GM20431 (cell line): ENCODE measurements around the gene IRF2BPL.

Experiments used
- in situ Hi-C: fragments of 300-500 bp; cut with MseI, MboI; formaldehyde crosslinking; loops from one replicate; pipeline ENCODE4 v1.15.0; 2020; ENCODE audit warnings: low sequenced_read_pairs; ENCODE audit not compliant: unreplicated experiment

The IRF2BPL gene

GRCh38 chr14:77018785-77019184 lies 9.7 kb downstream of the IRF2BPL start:
- in situ Hi-C loops: no loop called here

- in situ Hi-C loops: no loop called here
These were observed 10.8 kb downstream of the IRF2BPL start for GRCh38 chr14:77017666-77018065.

- in situ Hi-C loops: no loop called here
These were observed 13.8 kb downstream of the IRF2BPL start for GRCh38 chr14:77014734-77015133.

GRCh38 chr14:77014004-77014604 lies 14.4 kb downstream of the IRF2BPL start:
- in situ Hi-C loops: no loop called here

- in situ Hi-C loops: no loop called here
These were observed 16.2 kb downstream of the IRF2BPL start for GRCh38 chr14:77012193-77012765.

GRCh38 chr14:77011245-77011644 lies 17.3 kb downstream of the IRF2BPL start:
- in situ Hi-C loops: no loop called here

GRCh38 chr14:77009014-77009413 lies 19.5 kb downstream of the IRF2BPL start:
- in situ Hi-C loops: no loop called here

GRCh38 chr14:77008541-77008940 lies 20.0 kb downstream of the IRF2BPL start:
- in situ Hi-C loops: no loop called here

- in situ Hi-C loops: no loop called here
These were observed 20.5 kb downstream of the IRF2BPL start for GRCh38 chr14:77007975-77008421.

- in situ Hi-C loops: no loop called here
These were observed 21.1 kb downstream of the IRF2BPL start for GRCh38 chr14:77007183-77007974.

GRCh38 chr14:77006132-77006531 lies 22.4 kb downstream of the IRF2BPL start:
- in situ Hi-C loops: no loop called here

GRCh38 chr14:77005559-77005958 lies 22.9 kb downstream of the IRF2BPL start:
- in situ Hi-C loops: no loop called here

GRCh38 chr14:77004711-77005460 lies 23.6 kb downstream of the IRF2BPL start:
- in situ Hi-C loops: no loop called here

- in situ Hi-C loops: no loop called here
These were observed 24.4 kb downstream of the IRF2BPL start for GRCh38 chr14:77003960-77004710.

GRCh38 chr14:77002889-77003288 lies 25.6 kb downstream of the IRF2BPL start:
- in situ Hi-C loops: no loop called here

GRCh38 chr14:77002335-77002734 lies 26.2 kb downstream of the IRF2BPL start:
- in situ Hi-C loops: no loop called here

GRCh38 chr14:77000340-77001270 lies 27.9 kb downstream of the IRF2BPL start:
- in situ Hi-C loops: no loop called here

GRCh38 chr14:76998910-76999309 lies 29.6 kb downstream of the IRF2BPL start:
- in situ Hi-C loops: no loop called here
